Activated CD8-positive, alpha-beta memory T cell treated with anti-CD3 and anti-CD28 coated beads, Interleukin-2, amount 50 U/mL, for 1 hour (primary cell): ENCODE results near the gene UNC5B.

ENCODE experiments used
- DNase-seq: peaks from one replicate; pipeline ENCODE4 v3.0.0-alpha.2; 2020; ENCODE audit errors: extremely low read depth

The UNC5B gene

GRCh38 chr10:71254834-71255549 is 42.6 kb downstream of the UNC5B start:
- no peak for DNase-seq

GRCh38 chr10:71255550-71255807 is 43.1 kb downstream of the UNC5B start:
- no peak for DNase-seq

- DNase-seq, result no peak
Measured at GRCh38 chr10:71255808-71256660, 43.7 kb downstream of the UNC5B start.

- DNase-seq, result no peak
Measured at GRCh38 chr10:71256661-71257318, 44.4 kb downstream of the UNC5B start.

DNA sequence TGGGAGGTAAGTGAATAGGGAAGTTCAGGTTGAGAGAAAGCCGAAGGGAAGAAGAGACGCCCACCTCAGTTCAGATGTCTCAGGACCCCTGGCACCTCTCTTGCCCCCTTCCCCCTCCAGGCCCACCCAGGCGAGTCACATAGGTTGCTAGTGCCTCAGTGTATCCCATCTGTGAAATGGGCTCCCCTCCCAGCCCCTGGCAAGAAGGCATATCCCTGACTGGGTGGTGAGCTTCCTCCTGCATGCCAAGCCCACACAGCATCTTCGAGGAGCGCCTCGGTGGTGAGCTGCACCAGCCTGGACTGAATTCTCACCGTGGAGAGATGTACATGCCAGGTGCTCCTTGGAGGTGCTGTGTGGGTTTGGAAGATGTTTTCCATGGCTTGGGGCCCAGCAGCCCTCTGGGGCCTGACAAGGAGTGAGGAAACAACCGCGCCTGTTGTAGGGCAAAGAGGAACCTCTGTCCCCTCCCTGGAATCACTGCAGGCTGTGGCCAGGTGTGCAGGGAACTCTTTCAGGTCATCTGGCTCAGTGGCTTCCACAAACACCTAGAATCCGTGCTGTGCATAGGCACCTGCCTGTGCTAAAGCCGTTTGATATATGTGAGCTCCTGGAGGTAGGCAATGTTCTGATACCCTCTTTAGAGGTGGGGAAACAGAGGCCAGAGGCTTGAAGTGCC is 45.1 kb downstream of the UNC5B start:
- no peak for DNase-seq

DNA sequence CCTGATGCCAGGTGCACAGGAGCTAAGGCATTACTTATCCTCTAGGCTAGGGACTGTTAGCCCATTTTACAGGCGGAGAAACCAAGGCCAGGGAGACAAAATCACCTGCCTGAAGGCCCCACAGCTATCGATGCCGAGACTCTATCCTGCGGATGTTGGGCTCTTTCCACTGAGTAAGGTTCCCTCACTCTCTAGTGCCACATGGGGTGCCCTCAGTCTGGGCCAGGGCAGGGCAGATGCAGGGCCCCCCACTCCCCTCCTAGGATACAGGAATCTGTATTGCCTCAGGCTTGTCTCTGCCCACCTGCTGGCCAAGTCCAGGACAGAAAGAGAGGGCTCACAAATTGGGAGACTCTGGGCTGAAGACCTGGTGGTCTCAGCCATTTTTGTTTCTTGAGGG is 45.7 kb downstream of the UNC5B start:
- DNase-seq, result no peak

DNA sequence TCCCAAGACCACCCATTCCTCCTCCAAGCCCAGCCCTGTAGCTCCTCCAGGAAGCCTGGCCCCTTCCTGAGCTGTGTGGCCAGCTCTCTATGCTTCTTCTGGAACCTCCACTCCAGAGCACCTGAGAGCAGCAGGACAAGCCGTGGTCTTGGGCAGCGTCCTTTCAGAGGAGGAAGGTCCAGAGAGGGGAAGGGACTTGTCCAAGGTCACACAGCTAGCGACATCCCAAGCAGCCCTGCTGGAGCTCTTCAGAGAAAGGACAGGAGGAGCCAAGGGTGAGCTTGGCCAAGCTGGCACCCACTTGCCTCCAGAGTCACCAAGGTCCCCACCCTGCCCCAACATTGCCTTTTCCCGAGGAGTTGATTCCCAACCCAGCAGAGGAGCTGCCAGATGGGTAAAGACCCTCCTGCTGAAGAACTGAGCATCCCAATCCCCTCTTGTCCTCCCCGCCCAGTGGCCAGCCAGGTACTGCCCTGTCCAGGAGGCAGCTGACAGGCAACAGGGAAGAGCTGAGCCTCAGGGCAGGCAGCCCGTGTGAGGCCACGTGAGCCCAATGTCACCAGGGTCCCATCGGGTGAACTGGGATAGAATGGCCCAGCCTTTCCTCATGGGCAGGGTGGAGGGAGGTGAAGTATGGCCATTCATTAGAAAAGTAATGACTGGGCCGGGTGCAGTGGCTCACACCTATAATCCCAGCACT is 46.2 kb downstream of the UNC5B start:
- DNase-seq, result no peak

- no peak for DNase-seq
Measured at GRCh38 chr10:71259282-71259681, 46.9 kb downstream of the UNC5B start.

DNA sequence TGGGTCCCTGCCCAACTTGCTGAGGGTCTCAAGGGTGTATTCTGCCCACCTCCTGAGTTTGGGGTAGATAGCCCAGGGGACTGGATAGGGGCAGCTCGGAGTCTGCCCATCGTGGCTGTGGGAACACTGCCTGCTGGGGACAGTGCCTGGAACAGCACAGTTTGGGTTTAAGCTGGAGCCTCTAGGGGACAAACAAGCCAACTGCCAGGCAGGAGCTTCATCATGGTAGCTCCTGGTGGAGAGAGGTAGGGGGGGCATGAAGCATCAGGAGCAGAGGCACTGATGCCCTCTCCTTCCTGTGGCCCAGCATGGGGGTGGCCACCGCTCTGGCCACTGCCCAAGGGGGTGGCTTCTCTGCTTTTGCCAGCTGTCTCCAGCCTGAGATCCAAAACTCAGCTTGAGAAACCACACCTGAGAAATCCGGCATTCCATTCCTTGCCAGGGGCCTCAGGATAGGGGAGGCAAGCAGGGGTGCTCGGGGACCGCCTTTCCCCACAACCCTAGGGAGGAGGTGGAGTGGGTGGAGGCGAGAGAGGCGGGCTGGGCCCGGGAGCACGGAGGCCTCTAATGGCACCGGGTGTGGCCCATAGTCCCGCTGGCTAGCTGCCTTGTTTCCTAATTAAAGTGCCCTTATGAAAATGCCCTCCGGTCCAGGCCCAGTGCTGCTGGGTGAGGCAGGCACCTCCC is 47.6 kb downstream of the UNC5B start:
- DNase-seq, result no peak

DNA sequence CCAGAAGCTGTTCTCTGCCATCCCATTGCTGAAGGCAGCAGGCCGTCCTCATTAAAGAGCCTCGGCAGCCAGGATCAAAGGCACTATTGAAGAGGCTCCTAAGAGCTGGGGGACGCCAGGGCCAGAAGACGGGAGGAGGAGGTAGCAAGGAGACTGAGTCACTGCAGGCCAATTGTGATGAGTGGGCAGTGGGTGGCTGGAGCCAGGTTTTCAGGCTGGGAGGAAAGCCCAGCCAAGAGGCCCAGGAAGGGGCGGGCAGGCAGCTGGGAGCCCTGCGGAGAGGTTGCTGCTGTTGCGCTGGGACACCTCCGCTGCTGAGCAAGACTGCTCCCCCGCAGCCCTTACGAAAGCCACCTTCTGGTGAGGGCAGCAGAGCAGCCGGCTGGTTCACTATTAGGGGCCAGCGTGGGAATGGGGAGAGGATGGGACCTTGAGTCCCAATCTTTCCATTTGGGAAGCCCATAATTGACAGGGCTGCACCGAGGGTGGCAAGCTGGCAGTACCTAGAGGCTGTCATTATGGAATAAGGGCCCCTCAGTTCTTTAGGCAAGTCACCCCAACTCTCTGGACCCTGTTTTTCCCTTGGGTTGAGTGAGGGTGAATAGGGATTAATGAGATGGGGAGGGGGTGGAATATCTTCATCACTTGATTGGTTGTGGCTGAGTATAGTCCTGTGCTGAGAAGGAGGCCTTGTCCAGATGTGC is 48.4 kb downstream of the UNC5B start:
- DNase-seq, result no peak

GRCh38 chr10:71262027-71262426 is 49.7 kb downstream of the UNC5B start:
- no peak for DNase-seq

- no peak for DNase-seq
Measured at GRCh38 chr10:71262817-71263216, 50.4 kb downstream of the UNC5B start.

DNA sequence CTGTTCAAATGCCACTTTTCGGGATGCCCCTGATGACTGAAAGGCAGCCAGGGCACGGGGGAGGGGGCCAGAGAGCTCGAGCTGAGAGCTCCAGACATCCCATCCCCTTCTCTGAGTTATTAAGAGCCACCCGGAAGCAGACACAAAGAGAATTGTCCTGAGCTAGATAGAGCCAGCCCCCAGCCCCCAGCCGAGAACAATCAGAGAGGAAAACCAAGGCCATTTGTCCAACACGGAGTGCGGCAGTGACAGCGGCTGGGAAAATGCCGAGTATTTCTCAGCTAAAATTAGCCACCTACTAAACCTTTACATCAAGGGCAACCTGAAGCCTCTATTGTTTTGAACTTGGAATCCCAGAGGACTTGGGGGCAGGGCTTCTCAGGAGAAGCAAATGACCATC is 51.0 kb downstream of the UNC5B start:
- no peak for DNase-seq

GRCh38 chr10:71264345-71265200 is 52.2 kb downstream of the UNC5B start:
- no peak for DNase-seq

DNA sequence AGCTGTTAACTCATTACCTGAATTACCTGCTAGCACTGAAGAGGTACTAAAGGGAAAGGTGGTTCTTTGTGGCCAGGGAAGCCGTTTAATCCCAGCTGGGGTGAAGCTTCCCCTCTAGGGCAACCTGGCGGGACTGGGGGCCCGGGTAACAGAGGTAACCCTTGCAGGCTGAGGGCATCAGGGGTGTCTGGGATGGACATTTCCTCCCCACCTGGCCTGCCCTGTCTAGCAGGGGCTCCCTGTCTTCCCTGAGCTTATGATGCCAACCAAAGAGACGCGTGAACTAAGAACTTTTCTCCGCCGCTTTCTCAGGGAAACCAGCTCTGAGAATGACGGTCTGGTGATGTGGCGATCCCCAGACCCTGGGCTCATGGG is 52.8 kb downstream of the UNC5B start:
- DNase-seq, result no peak

DNA sequence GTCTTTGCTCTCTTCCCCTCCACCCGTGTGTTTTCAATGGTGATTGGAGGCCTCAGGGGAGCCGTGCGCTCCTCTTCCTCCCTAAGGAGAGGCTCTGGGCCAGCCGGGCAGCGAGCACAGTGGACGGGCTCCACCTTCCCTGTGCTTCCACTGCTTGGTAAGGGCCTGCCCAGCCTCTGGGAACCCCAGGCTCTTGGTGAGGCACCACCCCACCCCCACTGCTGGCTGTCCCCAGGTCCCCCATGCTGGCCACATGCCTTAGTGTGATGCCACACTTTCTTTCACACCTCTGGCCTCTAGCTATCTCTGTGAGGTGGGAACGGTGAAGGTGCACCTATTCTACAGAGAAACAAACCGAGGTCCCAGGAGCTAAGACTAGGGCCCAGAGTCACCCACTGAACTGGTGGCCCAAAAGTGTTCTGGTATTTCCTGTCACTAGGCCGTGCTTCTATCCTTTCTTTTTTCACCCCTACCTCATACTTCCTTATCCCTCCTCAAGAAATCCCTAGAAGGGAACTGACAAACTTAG is 53.3 kb downstream of the UNC5B start:
- DNase-seq, result no peak

- DNase-seq, result no peak
Measured at GRCh38 chr10:71266147-71266917, 54.0 kb downstream of the UNC5B start.

DNA sequence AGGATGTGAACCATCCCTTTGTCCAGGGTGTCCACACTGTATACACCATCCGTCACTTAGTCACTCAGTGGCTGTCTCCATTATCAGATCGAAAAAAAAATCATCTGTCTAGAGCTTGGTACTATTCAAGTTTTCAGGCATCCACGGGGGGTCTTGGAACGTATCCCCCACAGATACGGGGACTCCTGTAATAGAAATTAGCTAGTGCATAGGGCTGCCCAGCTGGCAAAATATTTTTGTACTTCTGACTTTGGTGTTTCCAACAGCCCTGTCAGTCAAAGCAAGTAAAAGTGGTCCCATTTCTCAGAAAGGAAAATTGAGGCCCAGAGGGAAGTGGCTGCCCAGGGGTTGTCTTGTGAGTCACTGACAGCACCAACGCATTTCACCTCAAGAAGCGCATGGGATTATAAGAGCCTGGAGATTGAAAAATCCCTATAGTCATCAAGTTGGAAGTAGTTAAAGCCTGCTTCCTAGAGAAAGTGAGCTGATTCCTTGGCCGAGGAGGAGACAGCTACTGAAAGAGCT is 54.6 kb downstream of the UNC5B start:
- DNase-seq, result no peak
